Measurements from ENCODE around the gene SLC39A10.

SLC39A10 gene

DNA sequence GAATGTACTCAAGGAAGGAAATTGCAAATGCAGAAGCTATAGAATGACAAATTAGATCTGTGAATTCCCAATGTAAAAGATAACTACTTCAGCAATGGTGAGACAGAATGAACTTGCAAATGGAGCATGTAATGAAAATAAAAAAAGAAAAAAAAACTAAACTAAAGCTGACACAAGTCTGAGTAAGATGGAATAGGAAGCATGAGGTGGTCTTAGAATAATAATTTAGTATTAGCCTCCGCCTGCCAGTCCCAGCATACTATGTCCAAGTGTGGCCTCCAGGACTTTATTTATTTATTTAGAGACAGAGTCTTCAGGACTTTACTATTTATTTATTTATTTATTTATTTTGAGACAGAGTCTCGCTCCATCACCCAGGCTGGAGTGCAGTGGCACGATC, 37.4 kb upstream of the SLC39A10 start:
- H3K4me3 ChIP-seq (ENCODE audit: low read depth, low read length), result no peak overlapping the region
- DNase-seq (ENCODE audit: low read depth, low spot score), result no peak
- TF ChIP-seq, protein P1, sequence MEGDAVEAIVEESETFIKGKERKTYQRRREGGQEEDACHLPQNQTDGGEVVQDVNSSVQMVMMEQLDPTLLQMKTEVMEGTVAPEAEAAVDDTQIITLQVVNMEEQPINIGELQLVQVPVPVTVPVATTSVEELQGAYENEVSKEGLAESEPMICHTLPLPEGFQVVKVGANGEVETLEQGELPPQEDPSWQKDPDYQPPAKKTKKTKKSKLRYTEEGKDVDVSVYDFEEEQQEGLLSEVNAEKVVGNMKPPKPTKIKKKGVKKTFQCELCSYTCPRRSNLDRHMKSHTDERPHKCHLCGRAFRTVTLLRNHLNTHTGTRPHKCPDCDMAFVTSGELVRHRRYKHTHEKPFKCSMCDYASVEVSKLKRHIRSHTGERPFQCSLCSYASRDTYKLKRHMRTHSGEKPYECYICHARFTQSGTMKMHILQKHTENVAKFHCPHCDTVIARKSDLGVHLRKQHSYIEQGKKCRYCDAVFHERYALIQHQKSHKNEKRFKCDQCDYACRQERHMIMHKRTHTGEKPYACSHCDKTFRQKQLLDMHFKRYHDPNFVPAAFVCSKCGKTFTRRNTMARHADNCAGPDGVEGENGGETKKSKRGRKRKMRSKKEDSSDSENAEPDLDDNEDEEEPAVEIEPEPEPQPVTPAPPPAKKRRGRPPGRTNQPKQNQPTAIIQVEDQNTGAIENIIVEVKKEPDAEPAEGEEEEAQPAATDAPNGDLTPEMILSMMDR (IDR thresholded peaks at IDR 0.05; ENCODE audit: low read depth, low read length), result no peak
- in situ Hi-C loops (cut with HindIII; ENCODE audit: low sequenced_read_pairs), result no loop called here

DNA sequence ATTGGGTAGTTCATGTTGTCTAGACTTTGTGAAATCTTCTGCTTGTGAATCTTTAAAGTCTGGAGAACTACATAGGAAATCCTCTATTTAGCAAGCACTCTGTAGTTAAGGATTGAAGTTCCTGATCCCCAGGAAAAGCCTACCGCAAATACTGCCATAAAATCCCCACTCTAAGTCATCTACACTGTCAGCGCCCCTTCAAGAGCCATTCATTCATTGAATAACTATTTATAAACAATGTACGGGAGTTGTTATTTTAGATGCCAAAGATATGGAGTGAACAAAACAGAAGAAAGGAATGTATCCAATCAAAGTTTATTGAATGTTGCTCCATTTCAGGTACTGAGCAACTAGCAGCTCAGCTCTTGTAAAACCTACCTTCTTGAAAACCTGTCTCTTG, 36.5 kb upstream of the SLC39A10 start:
- DNase-seq (ENCODE audit: low read depth, low spot score), result no peak
- in situ Hi-C loops (cut with HindIII; ENCODE audit: low sequenced_read_pairs), result no loop called here
- TF ChIP-seq, protein P1 (IDR thresholded peaks at IDR 0.05; ENCODE audit: low read depth, low read length), result no peak
- no peak overlapping the region for H3K4me3 ChIP-seq (ENCODE audit: low read depth, low read length)

DNA sequence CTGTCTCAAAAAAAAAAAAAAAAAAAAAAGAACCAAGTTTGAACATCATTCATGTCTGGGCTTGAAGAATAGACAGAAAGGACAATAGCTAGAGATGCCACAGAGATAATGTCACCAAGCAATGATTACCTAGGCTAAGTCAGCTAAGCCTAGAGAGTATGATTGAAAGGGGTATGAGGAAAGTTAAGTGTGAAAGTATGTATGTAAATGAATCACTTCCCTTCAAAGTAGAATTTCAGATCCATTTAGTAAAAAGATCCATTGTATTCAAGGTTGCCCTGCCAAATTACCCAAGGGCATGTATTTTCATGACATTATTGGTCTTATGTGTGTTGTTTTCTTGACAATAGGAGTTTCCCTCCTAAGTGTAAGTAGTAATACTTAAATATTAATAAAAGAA, 34.1 kb upstream of the SLC39A10 start:
- TF ChIP-seq, protein P1 (IDR thresholded peaks at IDR 0.05; ENCODE audit: low read depth, low read length), result no peak
- no peak for DNase-seq (ENCODE audit: low read depth, low spot score)
- H3K4me3 ChIP-seq (ENCODE audit: low read depth, low read length), result no peak overlapping the region
- in situ Hi-C loops (cut with HindIII; ENCODE audit: low sequenced_read_pairs), result no loop called here

DNA sequence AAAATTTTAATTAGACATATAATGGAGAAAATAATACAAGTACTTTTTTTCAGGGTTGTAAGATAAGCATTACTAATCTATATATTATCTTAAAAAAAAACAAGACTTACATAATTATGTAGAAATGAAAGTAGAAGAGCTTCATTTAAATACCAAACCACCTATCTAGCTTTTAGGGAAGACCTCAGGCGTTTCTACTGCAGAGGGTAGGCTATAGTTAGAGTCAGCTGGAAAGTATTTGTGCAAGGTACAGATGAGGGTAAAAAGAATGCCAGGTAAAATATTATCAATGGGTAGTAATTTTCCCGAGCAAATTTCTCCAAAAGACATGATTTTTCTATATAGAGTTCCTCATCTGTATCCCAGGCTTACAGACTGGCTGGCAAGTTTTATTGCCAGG, 30.5 kb upstream of the SLC39A10 start:
- in situ Hi-C loops (cut with HindIII; ENCODE audit: low sequenced_read_pairs), result no loop called here
- no peak overlapping the region for H3K4me3 ChIP-seq (ENCODE audit: low read depth, low read length)
- no peak for DNase-seq (ENCODE audit: low read depth, low spot score)
- TF ChIP-seq, protein P1 (IDR thresholded peaks at IDR 0.05; ENCODE audit: low read depth, low read length), result no peak

DNA sequence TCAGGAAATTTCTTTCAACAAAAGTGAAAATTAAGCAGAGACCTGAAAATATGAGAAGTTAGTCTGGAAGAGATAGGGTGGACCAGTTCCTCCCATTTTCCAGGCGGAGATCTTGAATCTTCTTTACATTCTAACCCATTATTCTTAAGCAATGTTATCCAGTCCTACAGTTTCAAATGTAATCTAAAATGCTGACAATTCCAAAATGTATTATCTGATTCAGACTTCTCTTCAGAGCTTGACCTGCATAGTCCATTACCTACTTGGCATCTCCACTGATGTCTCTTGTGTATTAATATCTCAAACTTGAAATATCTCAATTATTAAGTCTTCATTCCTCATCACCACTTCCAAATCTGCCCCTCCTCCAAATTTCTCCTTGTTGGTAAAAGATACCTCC, 28.4 kb upstream of the SLC39A10 start:
- no peak for DNase-seq (ENCODE audit: low read depth, low spot score)
- TF ChIP-seq, protein P1 (IDR thresholded peaks at IDR 0.05; ENCODE audit: low read depth, low read length), result no peak
- in situ Hi-C loops (cut with HindIII; ENCODE audit: low sequenced_read_pairs), result no loop called here
- no peak overlapping the region for H3K4me3 ChIP-seq (ENCODE audit: low read depth, low read length)

DNA sequence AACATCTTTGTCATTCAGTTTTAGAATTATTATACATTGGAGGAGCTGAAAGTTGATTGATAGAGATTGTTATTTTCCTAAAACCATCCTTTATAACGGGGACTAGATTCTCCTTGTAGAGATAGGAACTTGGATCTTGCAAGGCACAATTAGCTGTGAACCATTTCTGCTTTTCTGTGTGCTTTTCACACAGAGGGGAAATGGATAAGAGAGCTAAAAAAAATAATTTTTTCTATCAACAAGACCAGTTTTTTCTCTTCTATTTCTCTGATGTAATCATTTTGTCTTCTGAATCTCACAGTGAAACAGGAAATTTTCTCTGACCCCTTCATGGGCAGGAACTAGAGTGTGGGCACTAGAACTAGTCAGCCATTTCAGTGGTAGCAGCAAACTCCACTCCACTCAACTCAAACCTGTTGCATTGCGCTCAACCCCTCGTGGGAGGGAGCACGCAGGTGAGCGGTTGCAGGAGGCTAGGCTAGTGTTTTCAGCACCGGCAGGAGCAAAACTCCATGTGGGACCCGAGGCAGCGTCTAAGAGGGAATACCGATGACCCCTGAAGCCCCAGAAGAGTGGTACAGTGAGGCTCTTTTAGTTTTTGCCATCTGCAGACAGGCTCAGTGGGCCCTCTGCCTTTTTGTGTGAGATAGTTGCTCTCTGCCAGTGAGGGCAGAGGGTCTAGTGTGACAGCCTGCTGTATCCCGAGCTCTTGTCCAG, 24.0 kb upstream of the SLC39A10 start:
- no peak for DNase-seq (ENCODE audit: low read depth, low spot score)
- no peak overlapping the region for H3K4me3 ChIP-seq (ENCODE audit: low read depth, low read length)
- in situ Hi-C loops (cut with HindIII; ENCODE audit: low sequenced_read_pairs), result no loop called here
- TF ChIP-seq, protein P1 (IDR thresholded peaks at IDR 0.05; ENCODE audit: low read depth, low read length), result no peak

DNA sequence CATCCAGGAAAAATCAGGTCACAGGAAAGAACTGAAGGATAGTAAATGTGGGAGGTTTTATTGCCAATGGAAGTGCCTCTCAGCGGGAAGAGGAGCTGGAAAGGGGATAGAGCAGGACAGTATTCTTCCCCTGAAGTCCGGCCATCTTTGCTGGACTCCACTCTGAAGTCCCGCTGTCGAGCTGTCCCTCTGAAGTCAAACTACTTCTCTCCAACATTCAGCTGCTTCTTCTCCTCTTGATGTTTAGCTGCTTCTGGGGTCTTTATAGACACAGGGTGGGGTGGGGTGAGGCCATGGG, 23.5 kb upstream of the SLC39A10 start:
- TF ChIP-seq, protein P1 (IDR thresholded peaks at IDR 0.05; ENCODE audit: low read depth, low read length), result no peak
- in situ Hi-C loops (cut with HindIII; ENCODE audit: low sequenced_read_pairs), result no loop called here
- no peak for DNase-seq (ENCODE audit: low read depth, low spot score)
- H3K4me3 ChIP-seq (ENCODE audit: low read depth, low read length), result no peak overlapping the region

Measured in astrocyte of the spinal cord (primary cell).